GM19397 (cell line): ENCODE data around the gene NRL.

Experiments used
- ATAC-seq: cut with Tn5 transposase; IDR thresholded peaks from one replicate; pipeline ENCODE4 v1.9.1; 2021; ENCODE audit warnings: mild to moderate bottlenecking, moderate library complexity; ENCODE audit not compliant: unreplicated experiment

Gene NRL

GRCh38 chr14:24145219-24145618, 30.5 kb upstream of the NRL start:
- no peak for ATAC-seq

- ATAC-seq: no peak
Measured at GRCh38 chr14:24144451-24144850, 29.7 kb upstream of the NRL start.

- ATAC-seq: no peak
Measured at GRCh38 chr14:24143511-24143910, 28.8 kb upstream of the NRL start.

- ATAC-seq: peak; percentile 82
Measured at GRCh38 chr14:24141097-24141880, 26.5 kb upstream of the NRL start, which contains the start of gene EMC9. Gene EMC9, minus strand, starts transcription at chr14:24141591. Its CDS starts 287 bp downstream, at chr14:24141304.

- no peak for ATAC-seq
Measured at GRCh38 chr14:24139272-24139934, 24.7 kb upstream of the NRL start.

GRCh38 chr14:24138396-24139271, 23.9 kb upstream of the NRL start:
- no peak for ATAC-seq

- ATAC-seq: no peak
Measured at GRCh38 chr14:24137529-24138395, 23.0 kb upstream of the NRL start.

GRCh38 chr14:24136684-24137528, 22.2 kb upstream of the NRL start:
- no peak for ATAC-seq

GRCh38 chr14:24135834-24136683, 21.3 kb upstream of the NRL start, which contains the start of gene PSME1:
Gene PSME1, plus strand, starts transcription at chr14:24136194. Its CDS starts 69 bp downstream, at chr14:24136263.
- peak; percentile 83 for ATAC-seq

GRCh38 chr14:24135584-24135833, 20.8 kb upstream of the NRL start:
- ATAC-seq: no peak

- ATAC-seq: no peak
Measured at GRCh38 chr14:24133735-24134134, 19.0 kb upstream of the NRL start.

GRCh38 chr14:24132976-24133375, 18.2 kb upstream of the NRL start:
- no peak for ATAC-seq

- ATAC-seq: no peak
Measured at GRCh38 chr14:24132061-24132685, 17.4 kb upstream of the NRL start.

GRCh38 chr14:24131549-24131966, 16.8 kb upstream of the NRL start:
- ATAC-seq: no peak

GRCh38 chr14:24130717-24131548, 16.2 kb upstream of the NRL start:
- ATAC-seq: no peak

GRCh38 chr14:24130380-24130716, 15.6 kb upstream of the NRL start, which contains the start of gene FITM1:
Gene FITM1, plus strand, starts transcription at chr14:24130659. Its CDS starts 905 bp downstream, at chr14:24131564.
- ATAC-seq: no peak

GRCh38 chr14:24129410-24129998, 14.8 kb upstream of the NRL start:
- ATAC-seq: no peak
